ENCODE measurements around the gene ASGR1.

Gene ASGR1, protein sequence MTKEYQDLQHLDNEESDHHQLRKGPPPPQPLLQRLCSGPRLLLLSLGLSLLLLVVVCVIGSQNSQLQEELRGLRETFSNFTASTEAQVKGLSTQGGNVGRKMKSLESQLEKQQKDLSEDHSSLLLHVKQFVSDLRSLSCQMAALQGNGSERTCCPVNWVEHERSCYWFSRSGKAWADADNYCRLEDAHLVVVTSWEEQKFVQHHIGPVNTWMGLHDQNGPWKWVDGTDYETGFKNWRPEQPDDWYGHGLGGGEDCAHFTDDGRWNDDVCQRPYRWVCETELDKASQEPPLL

DNA sequence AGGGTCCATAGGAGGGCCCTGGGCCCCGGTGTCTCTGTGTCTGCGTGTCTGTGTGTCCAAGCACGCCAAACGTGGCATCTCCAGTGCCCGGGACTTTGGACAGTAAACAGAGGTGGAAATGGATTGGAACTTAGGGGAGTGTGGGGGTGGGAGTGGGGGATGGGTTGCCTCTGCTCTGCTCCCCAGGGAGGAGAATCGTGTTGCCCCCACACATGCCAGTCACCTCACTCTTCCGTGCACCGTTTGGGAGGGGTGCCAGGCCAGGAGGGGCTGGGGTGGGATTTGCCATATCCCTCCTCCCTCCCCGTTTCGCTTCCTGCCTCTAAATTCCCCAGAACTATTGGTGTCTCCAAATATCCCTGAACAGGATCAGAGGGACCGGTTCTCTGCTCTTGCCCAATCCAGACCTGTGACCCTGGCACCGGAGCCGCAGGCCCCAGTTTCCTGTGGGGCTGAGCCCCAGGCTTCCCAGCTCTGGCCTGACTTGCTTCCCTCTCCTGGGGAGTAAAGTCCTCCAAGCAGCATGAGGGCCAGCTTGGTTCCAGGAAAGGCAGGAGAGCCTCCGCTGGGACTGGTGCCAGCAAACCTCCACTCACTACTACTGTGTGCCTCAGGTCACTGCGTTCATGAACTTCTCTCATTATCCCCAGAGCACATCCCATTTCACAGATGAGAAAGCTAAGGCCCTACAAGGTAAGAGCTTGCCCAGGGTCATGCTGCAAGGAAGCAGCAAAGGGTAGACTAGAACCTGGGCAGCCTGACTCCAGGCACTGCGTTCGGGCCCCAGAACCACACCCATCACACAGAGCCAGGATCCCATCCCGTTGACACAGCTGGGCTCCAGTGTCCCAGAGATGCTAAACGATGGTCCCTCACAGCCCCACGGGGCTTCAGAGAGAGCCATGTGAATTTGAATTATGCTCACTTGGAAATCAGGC is at the start of gene ASGR1:
ASGR1 (minus strand) TSS at position 54 of the 938 bp plus-strand sequence. CDS start 807 bp downstream, outside the sequence.
- no peak for DNase-seq

DNA sequence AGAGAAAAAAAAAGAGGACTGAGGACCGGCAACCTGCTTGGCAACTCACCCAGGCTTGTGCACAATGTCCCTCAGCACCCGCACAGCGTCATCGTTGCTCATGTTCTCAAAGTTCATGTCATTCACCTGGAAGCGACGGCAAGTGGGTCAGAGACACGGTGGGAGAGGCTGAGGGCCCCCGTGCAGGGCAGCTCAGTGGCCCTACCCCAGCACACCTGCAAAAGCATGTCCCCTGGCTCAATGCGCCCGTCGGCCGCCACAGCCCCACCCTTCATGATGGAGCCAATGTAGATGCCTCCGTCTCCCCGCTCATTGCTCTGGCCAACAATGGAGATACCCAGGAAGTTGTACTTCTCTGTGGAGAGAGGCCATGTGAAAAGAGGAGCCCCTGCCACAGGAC is 49.8 kb upstream of the ASGR1 start:
- DNase-seq: no peak

DNA sequence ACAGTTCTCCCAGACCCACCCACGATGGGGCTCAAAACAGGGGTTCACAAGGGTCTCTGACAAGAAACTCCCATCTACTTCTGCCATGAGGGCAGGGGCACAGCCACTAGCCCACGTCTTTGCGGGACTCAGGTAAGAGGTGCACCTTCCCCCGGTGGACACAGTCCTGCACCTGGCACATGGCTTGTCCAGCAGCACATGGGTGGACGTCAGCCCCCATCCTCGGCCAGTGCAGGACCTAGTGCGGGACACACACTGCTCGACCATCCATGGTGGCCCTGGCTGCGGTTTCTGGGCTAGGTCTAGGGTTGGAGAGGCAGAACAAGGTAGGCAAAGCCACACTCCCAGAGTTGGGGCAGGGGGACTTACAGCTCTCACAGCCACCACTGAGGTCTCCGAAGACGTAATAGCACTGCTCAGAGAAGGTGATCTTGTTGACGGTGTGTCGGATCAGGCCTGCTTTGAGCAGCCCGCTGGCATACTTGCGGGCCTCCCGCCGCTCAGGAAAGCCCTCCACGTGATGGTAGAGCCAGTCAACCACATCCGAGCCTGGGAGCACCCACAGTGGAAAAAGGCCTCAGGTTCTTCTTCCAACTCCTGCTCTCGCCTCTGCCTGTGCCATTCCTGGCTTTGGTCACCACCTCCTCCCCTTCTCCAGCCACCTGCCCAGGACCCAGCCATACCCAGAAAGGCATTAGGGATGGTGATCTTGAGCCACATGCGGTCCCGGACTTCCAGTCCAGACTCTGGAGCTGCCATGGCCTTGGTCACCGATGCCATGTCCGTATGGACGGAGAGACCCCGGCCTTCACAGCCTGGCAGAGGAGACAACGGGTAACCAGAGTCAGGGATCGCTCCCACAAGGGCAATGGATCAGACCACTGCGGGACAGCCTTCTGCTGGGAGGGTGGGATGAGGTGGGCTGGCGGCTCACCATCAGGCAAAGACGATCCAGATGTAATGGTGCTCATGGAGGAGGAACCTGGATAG is 47.8 kb upstream of the ASGR1 start:
- DNase-seq: no peak

DNA sequence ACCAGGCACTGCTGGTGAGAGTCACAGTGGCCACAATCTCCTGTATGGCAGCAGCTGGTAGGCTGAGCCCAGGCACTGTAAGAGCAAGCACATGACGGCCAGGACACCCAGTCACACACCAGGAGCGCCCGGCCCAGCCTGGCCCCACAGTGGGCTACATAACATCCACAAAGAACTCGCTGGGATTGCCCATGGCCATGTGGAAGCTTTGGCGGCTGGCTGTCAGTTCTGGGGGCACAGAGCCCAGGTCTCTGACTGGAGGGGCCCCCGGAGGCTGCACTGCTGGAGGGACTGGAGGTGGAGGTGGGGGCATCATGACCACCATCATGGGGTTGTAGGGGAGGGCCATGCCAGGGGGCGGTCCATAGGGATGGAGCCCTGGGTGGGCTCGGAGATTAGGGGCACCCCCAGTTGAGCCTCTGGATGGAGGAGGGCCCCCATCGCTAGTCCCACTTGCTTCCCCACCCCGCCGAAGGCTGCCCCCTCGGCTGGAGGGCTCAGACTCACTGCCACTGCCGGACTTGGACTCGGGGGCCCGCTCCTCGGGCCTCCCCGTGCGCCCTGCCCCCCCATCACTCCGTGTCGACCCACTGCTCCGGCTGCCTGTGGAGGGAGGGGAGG is 46.7 kb upstream of the ASGR1 start:
- no peak for DNase-seq

- DNase-seq: no peak
Measured at GRCh38 chr17:7224661-7225111, 45.5 kb upstream of the ASGR1 start.

DNA sequence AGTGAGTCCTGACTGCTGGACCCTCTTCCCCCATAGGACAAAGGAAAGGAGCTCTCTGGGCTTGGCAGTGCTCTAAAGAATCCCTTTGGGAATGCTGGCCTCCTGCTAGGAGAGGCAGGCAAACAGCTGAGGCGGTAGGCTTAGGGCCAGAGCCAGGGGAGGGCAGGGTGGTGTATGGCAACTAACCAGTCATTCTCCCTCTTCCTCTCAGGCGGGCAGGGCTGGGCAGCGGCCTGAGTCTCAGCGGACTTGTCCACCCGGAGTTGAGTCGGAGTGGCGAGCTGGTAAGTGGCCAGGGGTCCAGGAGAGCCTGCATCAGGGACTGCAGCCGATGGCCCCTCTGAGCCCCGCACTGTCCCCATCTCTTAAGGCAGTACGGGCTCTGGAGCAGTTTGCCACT is 44.9 kb upstream of the ASGR1 start:
- no peak for DNase-seq

GRCh38 chr17:7223375-7223774 is 44.2 kb upstream of the ASGR1 start:
- DNase-seq: no peak

DNA sequence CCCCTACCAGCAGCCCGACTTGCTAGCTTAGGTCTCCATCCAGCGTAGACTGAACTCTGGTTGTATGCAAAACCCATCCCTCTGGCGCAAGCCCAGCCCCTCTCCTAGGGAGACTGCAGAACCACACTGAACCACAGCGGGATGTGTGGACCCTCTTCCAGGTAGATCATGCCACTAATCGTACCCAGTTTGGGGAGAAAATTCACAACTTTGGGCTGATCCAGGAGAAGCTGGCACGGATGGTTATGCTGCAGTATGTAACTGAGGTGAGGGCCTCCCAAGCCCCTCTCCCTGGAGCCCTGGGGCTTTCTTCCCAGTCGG is 43.8 kb upstream of the ASGR1 start:
- no peak for DNase-seq

GRCh38 chr17:7222093-7222971 is 43.2 kb upstream of the ASGR1 start:
- DNase-seq: no peak

GRCh38 chr17:7221278-7222092 is 42.3 kb upstream of the ASGR1 start:
- DNase-seq: no peak

DNA sequence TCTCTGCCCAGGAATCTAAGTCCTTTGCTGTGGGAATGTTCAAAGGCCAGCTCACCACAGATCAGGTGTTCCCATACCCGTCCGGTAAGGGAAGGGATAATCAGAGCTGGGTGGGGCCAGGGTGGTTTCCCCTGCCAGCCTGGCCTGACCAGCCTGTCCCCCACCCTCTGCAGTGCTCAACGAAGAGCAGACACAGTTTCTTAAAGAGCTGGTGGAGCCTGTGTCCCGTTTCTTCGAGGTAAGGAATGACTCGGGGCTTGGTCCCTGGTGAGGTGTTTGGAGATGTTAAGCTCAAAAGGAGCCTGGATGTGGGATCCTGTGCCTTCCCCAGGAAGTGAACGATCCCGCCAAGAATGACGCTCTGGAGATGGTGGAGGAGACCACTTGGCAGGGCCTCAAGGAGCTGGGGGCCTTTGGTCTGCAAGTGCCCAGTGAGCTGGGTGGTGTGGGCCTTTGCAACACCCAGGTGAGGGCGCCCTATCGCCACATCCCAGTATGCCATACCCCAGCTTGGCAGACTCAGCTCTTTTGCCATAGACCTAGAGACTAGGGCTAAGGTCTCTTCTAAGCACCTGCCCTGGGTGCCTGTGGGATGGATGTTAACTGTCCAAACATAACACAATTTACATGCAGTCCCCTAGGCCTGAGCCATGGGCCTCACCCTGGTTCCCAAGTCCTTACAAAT is 41.6 kb upstream of the ASGR1 start:
- peak; percentile 81 for DNase-seq

DNA sequence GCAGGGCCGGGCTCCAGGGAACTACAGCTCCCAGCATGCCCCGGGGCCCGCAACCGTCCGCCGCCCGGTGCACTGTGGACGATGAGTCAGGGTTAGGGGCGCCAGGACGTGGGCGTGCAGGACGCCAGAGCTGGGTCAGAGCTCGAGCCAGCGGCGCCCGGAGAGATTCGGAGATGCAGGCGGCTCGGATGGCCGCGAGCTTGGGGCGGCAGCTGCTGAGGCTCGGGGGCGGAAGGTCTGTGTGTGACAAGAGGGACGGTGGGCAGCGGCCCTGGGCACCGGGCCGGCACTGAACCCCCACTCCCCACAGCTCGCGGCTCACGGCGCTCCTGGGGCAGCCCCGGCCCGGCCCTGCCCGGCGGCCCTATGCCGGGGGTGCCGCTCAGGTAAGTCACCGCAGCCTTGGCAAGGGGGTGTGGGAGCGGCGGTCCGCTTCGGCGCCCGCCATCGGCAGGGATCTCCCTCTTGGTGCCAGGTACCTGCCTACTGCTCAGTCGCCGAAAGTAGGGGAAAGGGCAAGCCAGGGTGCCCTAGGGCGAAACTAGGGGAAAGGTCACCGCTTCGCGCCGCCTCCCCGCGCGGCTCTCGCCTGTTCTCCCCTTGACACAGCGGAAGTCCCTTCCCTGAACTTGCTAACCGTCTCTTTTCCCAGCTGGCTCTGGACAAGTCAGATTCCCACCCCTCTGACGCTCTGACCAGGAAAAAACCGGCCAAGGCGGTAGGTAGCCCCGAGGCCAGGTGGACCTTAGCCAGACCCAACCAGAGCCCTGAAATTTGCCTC is 40.8 kb upstream of the ASGR1 start, which contains the start of the genes ACADVL and DLG4:
ACADVL (plus strand) TSS at position 127 of the 781 bp plus-strand sequence; CDS start at position 174, 47 bp downstream.
DLG4 (minus strand) TSS at position 25 of the 781 bp plus-strand sequence.
- peak; percentile 92 for DNase-seq

GRCh38 chr17:7219229-7219811 is 40.1 kb upstream of the ASGR1 start:
- no peak for DNase-seq

DNA sequence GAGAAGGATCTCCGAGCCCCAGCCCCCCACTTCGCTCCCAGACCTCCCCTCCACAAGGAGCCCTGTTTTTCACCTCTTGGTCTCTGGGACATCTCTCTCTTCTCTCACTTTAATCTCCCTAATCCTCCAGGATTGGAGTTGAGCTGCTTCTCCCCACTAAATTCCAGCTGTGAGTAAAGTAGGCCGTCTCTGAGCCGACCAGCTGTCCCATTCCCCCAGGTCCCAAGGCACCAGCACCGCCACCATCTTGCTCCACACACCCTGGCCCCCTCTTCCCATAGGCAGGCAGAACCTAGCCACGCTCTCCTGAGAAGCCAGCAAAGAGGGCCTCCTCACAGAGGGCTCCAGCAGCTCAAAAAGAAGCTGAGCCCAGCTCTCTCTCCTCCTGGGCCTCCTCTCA is 39.6 kb upstream of the ASGR1 start:
- no peak for DNase-seq

GRCh38 chr17:7218166-7218565 is 39.0 kb upstream of the ASGR1 start:
- no peak for DNase-seq

DNA sequence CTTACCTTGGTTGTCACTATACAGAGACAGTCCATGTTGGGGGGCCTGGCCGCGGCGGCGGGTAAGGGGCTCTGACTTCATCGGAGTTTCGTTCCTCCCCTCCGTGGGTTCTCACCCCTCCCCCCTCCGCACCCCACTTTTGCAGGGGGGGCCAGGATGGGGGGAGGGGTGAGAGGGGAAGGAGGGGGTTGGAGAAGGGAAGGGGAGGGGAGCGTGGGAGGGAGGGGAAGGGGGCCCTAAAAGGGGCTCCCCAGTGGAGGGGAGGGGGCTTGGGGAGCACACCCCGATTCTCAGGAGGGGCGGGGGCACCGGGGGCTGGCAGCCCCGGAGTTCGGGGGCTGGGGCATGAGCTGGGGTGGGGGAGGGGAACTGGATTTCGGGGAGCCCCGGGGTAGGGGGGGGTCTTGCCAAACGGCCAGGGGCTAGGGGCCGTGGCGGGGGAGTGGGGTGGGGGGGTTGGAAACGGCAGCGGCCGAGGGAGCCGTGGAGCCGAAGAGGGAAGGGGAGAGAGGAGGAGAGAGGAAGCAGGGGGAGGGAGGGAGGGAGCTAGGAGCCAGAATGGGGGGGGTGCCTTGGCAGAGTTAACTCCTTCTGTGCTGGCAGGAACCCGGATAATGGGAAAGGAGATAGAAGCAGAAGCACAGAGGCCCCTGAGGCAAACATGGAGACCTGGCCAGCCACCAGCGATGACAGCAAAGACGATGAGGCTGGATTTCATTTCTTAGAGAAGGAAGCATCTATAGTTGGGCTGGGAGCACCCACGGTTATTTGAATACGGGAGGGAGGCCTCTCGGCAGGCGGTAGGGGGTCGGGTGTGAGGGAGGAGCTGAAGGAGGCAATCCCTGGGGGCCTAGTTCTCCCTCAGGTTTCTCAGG is 38.2 kb upstream of the ASGR1 start:
- no peak for DNase-seq

Measured in activated CD8-positive, alpha-beta memory T cell treated with anti-CD3 and anti-CD28 coated beads for 24 hours (primary cell).